ENCODE results near the gene SPINK1.
A peak's percentile ranks its signal among the peaks of the same experiment; 100 is the strongest.

The SPINK1 gene

GRCh38 chr5:147803926-147804325, 27.5 kb downstream of the SPINK1 start:
- peak; percentile 35 to 70 (median 68) for DNase-seq

DNA sequence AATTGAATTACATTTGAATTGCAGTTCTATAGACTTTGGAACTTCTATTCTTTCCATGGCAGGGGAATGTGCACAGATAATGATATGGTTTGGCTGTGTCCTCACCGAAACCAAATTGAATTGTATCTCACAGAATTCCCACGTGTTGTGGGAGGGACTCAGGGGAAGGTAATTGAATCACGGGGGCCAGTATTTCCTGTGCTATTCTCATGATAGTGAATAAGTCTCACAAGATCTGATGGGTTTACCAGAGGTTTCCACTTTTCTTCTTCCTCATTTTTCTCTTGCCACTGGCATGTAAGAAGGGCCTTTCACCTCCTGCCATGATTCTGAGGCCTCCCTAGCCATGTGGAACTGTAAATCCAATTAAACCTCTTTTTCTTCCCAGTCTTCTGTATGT, 28.3 kb downstream of the SPINK1 start:
- peak; percentile 84 to 93 (median 91) for DNase-seq

DNA sequence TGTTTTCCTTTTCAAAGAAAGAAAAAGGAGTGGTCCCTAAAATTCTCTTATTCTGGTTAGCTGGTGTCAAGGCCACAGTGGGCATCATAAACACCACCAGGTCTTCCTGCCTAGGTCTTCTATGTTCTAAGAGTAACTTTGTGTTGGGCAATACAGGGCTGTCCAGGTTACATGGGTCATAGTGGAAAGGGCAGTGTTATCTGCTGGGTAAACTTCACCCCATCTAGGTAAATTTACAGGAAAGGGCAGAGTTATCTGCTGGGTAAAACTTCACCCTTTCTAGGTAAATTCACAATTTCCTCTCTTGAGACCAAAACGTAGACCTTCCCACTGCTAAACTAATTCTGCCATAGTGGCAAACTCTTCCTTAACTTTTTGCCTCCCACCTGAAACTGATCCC, 30.0 kb downstream of the SPINK1 start:
- no peak for DNase-seq

- DNase-seq: no peak
Observed at GRCh38 chr5:147800491-147800890, 31.0 kb downstream of the SPINK1 start.

DNA sequence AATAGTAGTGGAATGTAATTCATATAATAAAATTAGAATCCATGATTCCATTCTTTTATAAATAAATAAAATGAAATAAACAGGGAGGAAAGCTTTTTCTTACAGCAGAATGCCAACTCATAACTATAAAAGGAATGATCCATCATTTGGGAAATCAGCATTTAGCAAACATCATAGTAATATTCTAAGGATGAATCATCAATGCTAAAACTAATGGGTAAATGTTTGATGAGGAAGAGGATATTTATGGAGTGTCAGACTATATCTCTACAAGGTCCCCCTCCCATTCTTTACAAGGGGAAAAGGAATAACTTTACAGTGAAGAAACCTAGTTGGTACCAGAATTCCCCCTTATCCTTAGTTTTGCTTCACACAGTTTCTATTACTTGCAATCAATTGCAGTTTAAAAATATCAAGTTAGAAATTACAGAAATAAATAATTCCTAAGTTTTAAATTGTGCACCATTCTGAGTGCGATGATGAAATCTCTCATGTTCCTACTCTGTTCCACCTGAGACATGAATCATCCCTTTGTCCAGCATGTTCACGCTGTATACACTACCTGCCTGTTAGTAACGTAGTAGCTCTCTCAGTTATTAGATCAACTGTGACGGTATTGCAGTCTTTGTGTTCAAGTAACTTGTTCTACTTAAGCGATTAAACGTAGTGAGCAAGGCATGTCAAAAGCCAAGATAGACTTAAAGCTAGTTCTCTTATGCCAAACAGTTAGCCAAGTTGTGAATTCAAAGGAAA, 34.7 kb downstream of the SPINK1 start:
- peak in 2 of 3 donors; percentile 61 to 64 for DNase-seq

DNA sequence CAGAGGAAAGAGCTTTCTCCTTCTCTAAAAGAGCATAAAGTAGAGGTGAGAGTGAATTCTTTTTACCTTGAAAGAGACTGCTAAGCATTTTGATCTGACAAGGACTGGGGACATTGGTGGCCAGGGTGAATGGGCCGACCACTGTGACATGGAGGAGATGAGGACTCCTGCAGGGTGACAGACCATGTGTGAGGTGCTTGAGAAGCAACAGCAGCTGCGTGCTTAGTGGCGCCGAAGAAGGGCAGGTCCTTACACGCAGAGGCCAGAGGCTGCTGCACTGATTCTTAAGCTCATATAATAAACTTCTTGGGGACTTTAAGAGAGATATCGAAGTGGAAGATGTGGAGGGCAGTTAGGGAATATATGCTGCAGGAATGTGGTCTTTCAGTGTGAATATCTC, 40.3 kb downstream of the SPINK1 start:
- no peak for DNase-seq

DNA sequence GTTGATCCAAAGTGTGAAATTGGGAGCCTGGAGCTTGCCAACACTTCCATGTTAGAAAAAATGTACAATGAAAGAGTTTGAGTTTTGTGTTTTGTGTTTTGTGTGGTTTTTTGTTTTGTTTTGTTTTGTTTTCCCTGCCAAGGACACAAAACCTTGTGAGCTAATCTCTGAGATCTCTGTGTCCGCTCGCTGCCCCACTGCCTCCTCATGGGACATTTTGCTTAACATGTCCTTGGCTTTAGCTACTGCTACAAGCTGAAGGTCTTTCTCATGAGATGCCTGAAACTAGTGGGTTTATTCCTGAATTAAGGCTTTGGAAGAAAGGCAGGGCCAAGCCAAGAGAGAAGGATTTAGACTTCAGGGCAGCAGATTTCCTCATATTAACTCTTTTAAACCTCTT, 41.7 kb downstream of the SPINK1 start:
- no peak for DNase-seq

DNA sequence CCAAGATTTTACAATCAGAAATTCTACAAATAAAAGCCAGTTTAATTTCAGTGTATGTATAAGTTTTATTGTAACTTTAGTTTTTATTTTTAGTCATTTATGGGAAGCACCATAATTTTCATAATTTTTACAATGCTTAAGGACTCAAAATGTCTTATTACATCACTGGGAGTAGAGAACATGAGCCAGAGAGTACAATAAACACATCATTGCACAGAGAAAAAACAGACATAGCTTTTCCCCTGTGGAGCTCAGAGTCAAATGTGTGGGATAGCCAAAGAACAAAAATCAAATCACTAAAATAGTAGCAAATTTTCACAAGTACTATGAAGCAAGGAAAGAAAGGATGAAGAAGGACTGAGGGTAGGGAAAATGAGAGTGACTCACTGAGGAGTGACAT, 43.4 kb downstream of the SPINK1 start:
- DNase-seq: no peak

DNA sequence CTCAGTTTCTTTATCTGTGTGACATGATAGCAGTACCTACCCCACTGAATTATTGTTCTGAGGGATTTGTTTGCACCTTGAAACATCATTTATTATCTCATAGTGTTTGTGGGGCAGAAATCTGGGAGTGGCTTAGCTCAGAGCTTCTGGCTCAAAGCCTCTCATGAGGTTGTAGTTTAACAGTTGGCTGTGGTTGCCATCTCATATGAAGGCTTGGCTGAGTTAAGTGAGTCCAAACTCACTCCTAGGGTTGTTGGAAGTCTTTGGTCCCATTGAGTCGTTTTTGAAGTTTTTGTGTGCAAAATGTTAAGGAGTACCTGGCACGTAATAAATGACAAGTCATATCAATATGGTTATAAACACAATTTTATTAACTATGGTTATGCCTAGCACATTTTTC, 45.3 kb downstream of the SPINK1 start:
- DNase-seq: no peak

GRCh38 chr5:147784146-147784987, 47.1 kb downstream of the SPINK1 start:
- DNase-seq: peak; percentile 52 to 67 (median 66)

DNA sequence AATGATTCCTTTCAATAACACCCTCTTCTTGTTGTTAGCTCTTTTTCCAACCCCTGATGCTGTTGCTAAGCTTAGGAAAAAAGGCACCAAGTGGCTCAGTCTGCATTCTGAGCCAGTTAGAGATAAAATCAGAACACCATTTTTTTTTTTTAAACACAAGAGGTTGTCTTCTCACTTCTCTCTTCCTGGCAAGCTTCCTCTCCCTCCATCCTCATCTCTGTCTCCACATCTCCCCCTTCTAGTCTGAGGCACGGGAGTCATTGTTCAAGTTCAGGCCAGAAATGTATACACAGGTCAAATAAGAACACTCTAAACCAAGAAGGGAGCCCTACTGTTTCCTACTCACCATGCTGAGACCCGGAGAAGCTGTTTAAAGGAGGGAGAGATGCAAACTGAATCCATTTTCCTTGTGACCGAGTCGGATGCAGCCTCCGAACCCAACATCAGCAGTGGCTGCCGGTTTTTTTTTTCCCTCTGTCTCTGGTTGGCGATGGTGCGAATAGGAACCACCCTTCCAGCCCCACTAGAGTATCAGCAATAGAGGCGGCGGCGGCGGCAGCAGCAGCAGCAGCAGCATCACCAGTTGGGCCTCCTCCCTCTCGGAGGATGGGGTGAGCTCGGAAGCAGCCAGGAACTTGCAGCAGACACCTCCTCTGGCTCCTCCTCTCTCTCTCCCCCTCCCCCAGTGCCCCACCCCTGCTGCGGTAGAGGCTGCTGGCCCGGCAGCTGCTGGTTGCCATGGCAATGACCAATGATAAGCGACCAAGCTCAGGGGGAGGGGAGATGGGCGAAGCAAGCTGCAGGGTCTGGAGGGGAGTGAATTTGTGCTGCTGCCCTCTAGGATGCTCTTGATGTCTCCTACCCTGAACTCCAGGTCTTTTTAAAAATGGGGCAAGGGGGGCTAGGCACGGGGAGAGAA, 49.1 kb downstream of the SPINK1 start, which contains the start of gene JAKMIP2:
JAKMIP2 (minus strand) TSS at position 619 of the 919 bp plus-strand sequence. CDS start 110,922 bp downstream, outside the sequence.
- peak; percentile 76 to 78 (median 76) for DNase-seq

GRCh38 chr5:147780924-147781573, 50.4 kb downstream of the SPINK1 start:
- DNase-seq: no peak

DNA sequence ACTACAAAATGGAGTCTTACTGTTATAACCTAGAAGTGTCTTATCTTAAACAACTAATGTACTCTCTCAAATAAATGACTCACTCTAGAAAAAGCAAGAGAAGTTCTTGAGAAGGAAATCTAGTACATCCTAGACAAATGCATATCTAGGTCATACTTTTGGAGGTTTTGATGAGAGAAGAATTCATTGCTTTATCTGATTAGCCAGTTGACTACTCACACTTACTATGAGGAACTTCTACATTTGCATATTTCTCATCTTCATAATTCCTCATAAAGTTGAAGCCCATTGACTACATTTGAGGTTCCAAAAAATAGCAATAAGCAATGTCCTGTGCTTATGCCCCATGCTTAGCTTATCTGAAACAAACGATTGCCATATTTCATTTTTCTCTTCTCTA, 51.8 kb downstream of the SPINK1 start:
- DNase-seq: peak in 2 of 3 donors; percentile 58

- no peak for DNase-seq
Observed at GRCh38 chr5:147776989-147777388, 54.5 kb downstream of the SPINK1 start.
